ENCODE measurements around the gene DNALI1.

DNALI1 gene

DNA sequence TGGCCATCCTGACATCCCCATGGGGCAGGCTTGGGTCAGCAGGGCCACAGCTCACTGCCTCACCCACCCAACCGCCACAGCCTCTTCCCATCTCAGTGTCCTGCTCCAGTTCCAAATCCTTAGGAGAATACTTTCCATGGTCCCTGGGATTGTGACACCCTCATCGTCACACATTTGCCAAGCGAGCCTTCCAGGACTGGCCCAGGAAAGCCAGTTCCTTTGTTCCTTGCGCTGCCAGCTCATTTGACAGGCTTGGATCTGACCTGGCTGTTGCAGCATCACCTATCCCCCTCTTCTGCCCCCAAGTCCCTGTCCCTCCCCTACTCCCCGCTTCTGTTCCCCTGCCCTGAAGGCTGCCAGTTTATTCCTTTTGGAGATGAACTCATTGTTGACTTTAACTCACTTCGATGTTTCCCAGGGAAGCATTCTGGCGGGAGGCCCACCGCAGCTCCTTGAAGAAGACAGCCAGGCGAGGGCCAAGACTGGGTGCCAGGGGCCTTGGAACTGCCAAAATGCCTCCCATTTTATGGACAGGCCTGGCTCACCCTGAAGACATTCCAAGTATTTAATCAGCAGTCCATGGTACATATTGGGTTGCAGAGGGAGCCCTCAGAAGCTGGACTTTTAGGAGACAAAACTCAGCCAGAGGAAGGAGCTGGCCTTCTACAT lies 49.2 kb downstream of the DNALI1 start:
- DNase-seq (ENCODE audit: extremely low spot score): no peak
- CTCF ChIA-PET: interaction anchor here (0.6 to 4.2 kb wide), 2 partner anchors 77 to 159 kb away, joined by 3 to 57 read pairs; partner anchors contain the start of gene EPHA10
- POLR2A ChIA-PET: interaction anchor here (0.7 to 1.5 kb wide), 4 partner anchors 8 to 199 kb away, joined by 3 to 4 read pairs (median 3); no protein-coding TSS in a partner anchor
- TF ChIP-seq FOXK2 (IDR thresholded peaks at IDR 0.05) (no peak), BHLHE40 (IDR thresholded peaks at IDR 0.05; ENCODE audit: borderline replicate concordance) (no peak), ARNT (IDR thresholded peaks at IDR 0.05) (no peak), ELF4 (IDR thresholded peaks at IDR 0.05) (no peak), ZNF384 (IDR thresholded peaks at IDR 0.05) (no peak), FOXM1 (IDR thresholded peaks at IDR 0.05; ENCODE audit: borderline replicate concordance) (no peak), TARDBP (IDR thresholded peaks at IDR 0.05) (no peak), SUZ12 (IDR thresholded peaks at IDR 0.05) (no peak), FOXA1 (IDR thresholded peaks at IDR 0.05) (no peak), NFRKB (IDR thresholded peaks at IDR 0.05) (no peak), LEF1 (IDR thresholded peaks at IDR 0.05; ENCODE audit: borderline replicate concordance) (no peak), SP1 (IDR thresholded peaks at IDR 0.05) (no peak), HDGF (IDR thresholded peaks at IDR 0.05; ENCODE audit: borderline replicate concordance) (no peak), L3MBTL2 (conservative IDR thresholded peaks at IDR 0.05) (no peak), CTBP1 (IDR thresholded peaks at IDR 0.05; ENCODE audit: borderline replicate concordance) (no peak)
- TF ChIP-seq, protein P1, sequence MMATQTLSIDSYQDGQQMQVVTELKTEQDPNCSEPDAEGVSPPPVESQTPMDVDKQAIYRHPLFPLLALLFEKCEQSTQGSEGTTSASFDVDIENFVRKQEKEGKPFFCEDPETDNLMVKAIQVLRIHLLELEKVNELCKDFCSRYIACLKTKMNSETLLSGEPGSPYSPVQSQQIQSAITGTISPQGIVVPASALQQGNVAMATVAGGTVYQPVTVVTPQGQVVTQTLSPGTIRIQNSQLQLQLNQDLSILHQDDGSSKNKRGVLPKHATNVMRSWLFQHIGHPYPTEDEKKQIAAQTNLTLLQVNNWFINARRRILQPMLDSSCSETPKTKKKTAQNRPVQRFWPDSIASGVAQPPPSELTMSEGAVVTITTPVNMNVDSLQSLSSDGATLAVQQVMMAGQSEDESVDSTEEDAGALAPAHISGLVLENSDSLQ (IDR thresholded peaks at IDR 0.05): no peak

GRCh38 chr1:37606481-37607263 lies 49.9 kb downstream of the DNALI1 start:
- POLR2A ChIA-PET: interaction anchor here (0.9 to 2.1 kb wide), 4 partner anchors 9 to 198 kb away, joined by 3 to 6 read pairs (median 4); a partner anchor contains a TSS
- DNase-seq (ENCODE audit: extremely low spot score): no peak
- no peak for TF ChIP-seq CTBP1 (IDR thresholded peaks at IDR 0.05; ENCODE audit: borderline replicate concordance)
- no peak for TF ChIP-seq NFRKB (IDR thresholded peaks at IDR 0.05)
- no peak for TF ChIP-seq FOXK2 (IDR thresholded peaks at IDR 0.05)
- TF ChIP-seq SUZ12 (IDR thresholded peaks at IDR 0.05): no peak
- CTCF ChIA-PET: no interaction called here

GRCh38 chr1:37609002-37609401 lies 52.3 kb downstream of the DNALI1 start:
- ChIA-PET POLR2A (interaction anchor here (1.2 to 1.7 kb wide), 3 partner anchors 13 to 94 kb away, joined by 3 to 5 read pairs (median 5); partner anchors contain the start of gene MEAF6), CTCF (no interaction called here)
- DNase-seq (ENCODE audit: extremely low spot score): no peak
- TF ChIP-seq HDGF (IDR thresholded peaks at IDR 0.05; ENCODE audit: borderline replicate concordance) (no peak), ZNF384 (IDR thresholded peaks at IDR 0.05) (no peak), ARNT (IDR thresholded peaks at IDR 0.05) (no peak), FOXA1 (IDR thresholded peaks at IDR 0.05) (no peak), NFRKB (IDR thresholded peaks at IDR 0.05) (no peak), BHLHE40 (IDR thresholded peaks at IDR 0.05; ENCODE audit: borderline replicate concordance) (no peak), SP1 (IDR thresholded peaks at IDR 0.05) (no peak), CTBP1 (IDR thresholded peaks at IDR 0.05; ENCODE audit: borderline replicate concordance) (no peak), LEF1 (IDR thresholded peaks at IDR 0.05; ENCODE audit: borderline replicate concordance) (no peak), FOXK2 (IDR thresholded peaks at IDR 0.05) (no peak), L3MBTL2 (conservative IDR thresholded peaks at IDR 0.05) (no peak), TARDBP (IDR thresholded peaks at IDR 0.05) (no peak), SUZ12 (IDR thresholded peaks at IDR 0.05) (no peak), FOXM1 (IDR thresholded peaks at IDR 0.05; ENCODE audit: borderline replicate concordance) (no peak)
- TF ChIP-seq, protein P1 (IDR thresholded peaks at IDR 0.05): no peak

DNA sequence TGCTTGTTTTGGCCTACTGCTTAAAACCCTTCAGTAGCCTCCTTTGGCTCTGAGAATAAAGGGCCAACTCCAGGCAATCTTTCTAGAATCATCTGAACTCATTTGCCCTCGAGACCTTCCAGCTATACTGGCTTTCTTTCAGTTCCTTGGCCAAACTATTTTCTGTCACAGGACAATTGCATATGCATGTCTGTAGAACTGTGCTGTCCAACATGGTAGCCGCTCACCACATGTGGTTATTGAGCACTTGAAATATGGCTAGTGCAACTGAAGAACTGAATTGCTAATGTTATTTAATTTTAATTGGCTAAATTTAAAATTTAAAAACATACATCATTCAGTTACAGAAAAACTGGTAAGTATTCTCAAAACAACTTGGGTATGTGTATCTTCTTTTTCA lies 53.3 kb downstream of the DNALI1 start:
- TF ChIP-seq TARDBP (IDR thresholded peaks at IDR 0.05) (no peak), ELF4 (IDR thresholded peaks at IDR 0.05) (no peak), SUZ12 (IDR thresholded peaks at IDR 0.05) (no peak), NFRKB (IDR thresholded peaks at IDR 0.05) (no peak), ZNF384 (IDR thresholded peaks at IDR 0.05) (no peak), CTBP1 (IDR thresholded peaks at IDR 0.05; ENCODE audit: borderline replicate concordance) (no peak), BHLHE40 (IDR thresholded peaks at IDR 0.05; ENCODE audit: borderline replicate concordance) (no peak), FOXA1 (IDR thresholded peaks at IDR 0.05) (no peak), HDGF (IDR thresholded peaks at IDR 0.05; ENCODE audit: borderline replicate concordance) (no peak), FOXM1 (IDR thresholded peaks at IDR 0.05; ENCODE audit: borderline replicate concordance) (no peak)
- TF ChIP-seq, protein P1 (IDR thresholded peaks at IDR 0.05): no peak
- POLR2A ChIA-PET: interaction anchor here (1.6 kb wide), 1 partner anchor 95 kb away, joined by 5 read pairs; the partner anchor contains the start of gene MEAF6
- DNase-seq (ENCODE audit: extremely low spot score): no peak
- CTCF ChIA-PET: no interaction called here

GRCh38 chr1:37612186-37612585 lies 55.4 kb downstream of the DNALI1 start:
- CTCF ChIA-PET: interaction anchor here (1.7 kb wide), 1 partner anchor 9 kb away, joined by 5 read pairs; no protein-coding TSS in a partner anchor
- POLR2A ChIA-PET: interaction anchor here (1.0 kb wide), 1 partner anchor 81 kb away, joined by 3 read pairs; no protein-coding TSS in a partner anchor
- DNase-seq (ENCODE audit: extremely low spot score): no peak
- TF ChIP-seq, protein P1 (IDR thresholded peaks at IDR 0.05): no peak
- no peak for TF ChIP-seq ZNF384 (IDR thresholded peaks at IDR 0.05)
- no peak for TF ChIP-seq TARDBP (IDR thresholded peaks at IDR 0.05)
- TF ChIP-seq SUZ12 (IDR thresholded peaks at IDR 0.05): no peak
- no peak for TF ChIP-seq FOXM1 (IDR thresholded peaks at IDR 0.05; ENCODE audit: borderline replicate concordance)
- TF ChIP-seq HDGF (IDR thresholded peaks at IDR 0.05; ENCODE audit: borderline replicate concordance): no peak
- no peak for TF ChIP-seq LEF1 (IDR thresholded peaks at IDR 0.05; ENCODE audit: borderline replicate concordance)
- TF ChIP-seq FOXK2 (IDR thresholded peaks at IDR 0.05): no peak
- no peak for TF ChIP-seq BHLHE40 (IDR thresholded peaks at IDR 0.05; ENCODE audit: borderline replicate concordance)
- TF ChIP-seq L3MBTL2 (conservative IDR thresholded peaks at IDR 0.05): no peak

Measured in HEK293T (cell line).